ENCODE measurements around the gene GDPD4.

GDPD4 gene

DNA sequence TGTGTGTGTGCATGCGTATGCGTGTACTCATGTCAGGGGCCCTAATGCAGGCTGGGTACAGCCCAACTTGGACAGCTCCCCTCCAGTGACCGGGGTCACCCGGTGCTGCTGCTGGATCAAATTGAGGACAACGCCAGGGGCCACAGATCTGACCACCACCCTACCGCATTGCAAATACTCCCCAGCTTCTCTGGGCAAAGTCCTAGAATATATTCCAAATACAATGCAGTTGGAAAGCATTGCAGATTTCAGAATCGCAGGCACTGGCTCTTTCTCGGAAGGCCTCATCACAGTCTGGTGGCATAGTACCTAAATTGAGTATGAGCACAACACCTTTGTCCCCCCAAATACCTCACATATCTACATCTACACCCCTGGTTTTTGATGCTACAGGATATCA lies 130.2 kb downstream of the GDPD4 start:
- no peak for TF ChIP-seq CTCF (conservative IDR thresholded peaks at IDR 0.05; ENCODE audit: low read depth, low read length)
- H3K4me3 ChIP-seq (ENCODE audit: low read depth, low read length): no peak overlapping the region
- DNase-seq (ENCODE audit: low read depth): no peak

DNA sequence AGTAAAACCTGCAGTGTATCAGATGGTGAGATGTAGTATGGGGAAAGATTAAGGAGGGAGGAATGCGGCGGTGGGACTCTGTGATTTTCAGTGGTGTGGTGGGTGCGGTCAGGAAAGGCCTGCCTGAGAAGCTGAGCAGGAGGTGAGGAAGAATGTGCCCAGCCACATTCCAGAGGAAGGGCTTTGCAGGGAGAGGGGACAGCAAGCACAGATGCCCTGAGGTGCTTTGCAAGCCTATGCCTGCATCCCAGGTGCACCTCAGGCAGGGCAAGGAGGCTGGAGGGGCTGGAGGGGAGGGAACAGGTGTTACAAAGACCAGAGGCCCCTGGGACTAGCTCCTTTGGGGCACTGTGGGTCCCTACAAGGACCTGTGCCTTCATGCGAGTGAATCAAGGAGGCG lies 131.4 kb downstream of the GDPD4 start:
- no peak for DNase-seq (ENCODE audit: low read depth)
- TF ChIP-seq CTCF (conservative IDR thresholded peaks at IDR 0.05; ENCODE audit: low read depth, low read length): no peak
- no peak overlapping the region for H3K4me3 ChIP-seq (ENCODE audit: low read depth, low read length)

GRCh38 chr11:77167791-77168190 lies 133.7 kb downstream of the GDPD4 start:
- H3K4me3 ChIP-seq (ENCODE audit: low read depth, low read length): no peak overlapping the region
- DNase-seq (ENCODE audit: low read depth): no peak
- TF ChIP-seq CTCF (conservative IDR thresholded peaks at IDR 0.05; ENCODE audit: low read depth, low read length): no peak

GRCh38 chr11:77167111-77167626 lies 134.3 kb downstream of the GDPD4 start:
- no peak overlapping the region for H3K4me3 ChIP-seq (ENCODE audit: low read depth, low read length)
- DNase-seq (ENCODE audit: low read depth): no peak
- no peak for TF ChIP-seq CTCF (conservative IDR thresholded peaks at IDR 0.05; ENCODE audit: low read depth, low read length)

Data from choroid plexus epithelial cell (primary cell).